ENCODE measurements around the gene TREM1. TPM values are rescaled to one million over a fixed set of nuclear protein-coding genes. Genes with fewer than 3 reads are reported as not detected.

The TREM1 gene
- total RNA-seq, 2 donors from 2014 or later = not detected

DNA sequence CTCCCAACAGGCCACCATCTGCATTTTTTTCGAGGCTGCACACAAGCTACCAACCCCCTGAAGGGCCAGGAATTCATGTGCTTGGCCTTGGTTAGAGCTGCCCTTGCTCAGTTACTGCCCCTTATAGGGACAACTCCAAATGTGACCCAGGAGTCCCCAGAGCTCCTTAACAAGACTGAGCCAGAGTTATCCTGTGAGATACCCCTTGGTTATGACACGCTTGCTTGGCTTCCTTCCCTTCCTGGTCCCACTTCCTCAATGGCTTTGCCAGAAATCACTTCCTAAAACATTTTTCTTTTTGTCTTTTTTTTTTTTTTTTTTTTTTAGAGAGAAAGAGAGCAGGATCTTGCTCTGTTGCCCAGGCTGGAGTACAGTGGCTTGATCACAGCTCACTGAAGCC is 8.9 kb downstream of the TREM1 start:
- DNase-seq = no peak
- H3K36me3 Mint-ChIP-seq (ENCODE audit: low read depth) = no peaks in the 10 kb centered on the region
- Histone ChIP-seq H3K9me3 (ENCODE audit: control insufficient read depth, low read length) (no peaks in the 10 kb centered on the region), H3K4me1 (ENCODE audit: control insufficient read depth, insufficient read depth, low read length) (no peaks in the 10 kb centered on the region), H3K4me3 (ENCODE audit: low read length) (no peak overlapping the region), H3K9ac (ENCODE audit: extremely low read depth, low read length, poor library complexity, severe bottlenecking) (no peak overlapping the region), H3K27ac (ENCODE audit: low read depth, low read length) (no peak overlapping the region), H3K27me3 (ENCODE audit: control insufficient read depth, insufficient read depth, low read length, poor library complexity, severe bottlenecking) (peaks cover 12% of the 10 kb centered on the region), H3K36me3 (ENCODE audit: control insufficient read depth, insufficient read depth, low read length) (no peaks in the 10 kb centered on the region)
- H3K4me1 Mint-ChIP-seq = peaks cover 6% of the 10 kb centered on the region
- H3K27me3 Mint-ChIP-seq (ENCODE audit: insufficient read depth) = peaks cover 26% of the 10 kb centered on the region
- 86 to 89% methylated on average over 2 of the region's 2 CpGs for WGBS, 2 experiments (ENCODE audit: insufficient coverage in 1 of 2, insufficient read length in 1 of 2)
- H3K9me3 Mint-ChIP-seq = no peaks in the 10 kb centered on the region
- no peak overlapping the region for H3K4me3 Mint-ChIP-seq
- no peak overlapping the region for H3K27ac Mint-ChIP-seq
- no peak for TF ChIP-seq CTCF (conservative IDR thresholded peaks at IDR 0.05)

DNA sequence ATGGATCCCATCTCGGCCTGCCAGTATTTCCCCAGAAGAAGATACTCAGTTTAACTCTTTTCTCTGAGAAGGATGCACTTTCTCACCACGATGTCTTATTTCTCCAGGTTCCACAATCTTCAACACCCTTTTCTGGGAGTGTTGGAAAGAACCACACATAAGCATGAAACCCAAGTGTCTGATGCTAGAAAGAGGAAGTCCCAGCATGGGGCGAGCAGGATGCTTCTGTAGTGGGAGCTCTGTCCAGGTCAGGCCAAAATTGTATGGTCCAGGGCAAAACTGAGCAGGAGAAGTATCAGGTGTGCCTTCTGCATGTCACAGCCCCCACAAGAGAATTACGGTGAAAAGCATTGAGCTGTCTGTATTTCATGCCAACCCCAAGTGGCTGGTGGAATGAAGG is 11.0 kb downstream of the TREM1 start:
- no peak overlapping the region for H3K27ac Mint-ChIP-seq
- no peak for DNase-seq
- no peaks in the 10 kb centered on the region for H3K9me3 ChIP-seq (ENCODE audit: control insufficient read depth, low read length)
- no peaks in the 10 kb centered on the region for H3K36me3 Mint-ChIP-seq (ENCODE audit: low read depth)
- H3K4me3 ChIP-seq (ENCODE audit: low read length) = no peak overlapping the region
- no peak overlapping the region for H3K27ac ChIP-seq (ENCODE audit: low read depth, low read length)
- peaks cover 12% of the 10 kb centered on the region for H3K27me3 ChIP-seq (ENCODE audit: control insufficient read depth, insufficient read depth, low read length, poor library complexity, severe bottlenecking)
- H3K4me1 ChIP-seq (ENCODE audit: control insufficient read depth, insufficient read depth, low read length) = no peaks in the 10 kb centered on the region
- peaks cover 17% of the 10 kb centered on the region for H3K27me3 Mint-ChIP-seq (ENCODE audit: insufficient read depth)
- H3K4me1 Mint-ChIP-seq = peaks cover 6% of the 10 kb centered on the region
- H3K9me3 Mint-ChIP-seq = no peaks in the 10 kb centered on the region
- 85 to 94% methylated on average over 3 to 4 of the region's 4 CpGs for WGBS, 2 experiments (ENCODE audit: insufficient coverage in 1 of 2, insufficient read length in 1 of 2)
- H3K4me3 Mint-ChIP-seq = no peak overlapping the region
- H3K36me3 ChIP-seq (ENCODE audit: control insufficient read depth, insufficient read depth, low read length) = no peaks in the 10 kb centered on the region
- H3K9ac ChIP-seq (ENCODE audit: extremely low read depth, low read length, poor library complexity, severe bottlenecking) = no peak overlapping the region
- no peak for TF ChIP-seq CTCF (conservative IDR thresholded peaks at IDR 0.05)

- H3K4me3 ChIP-seq (ENCODE audit: low read length) = no peak overlapping the region
- H3K27ac ChIP-seq (ENCODE audit: low read depth, low read length) = no peak overlapping the region
- Mint-ChIP-seq H3K27ac (no peak overlapping the region), H3K4me3 (no peak overlapping the region), H3K36me3 (ENCODE audit: low read depth) (no peaks in the 10 kb centered on the region), H3K9me3 (no peaks in the 10 kb centered on the region), H3K27me3 (ENCODE audit: insufficient read depth) (peaks cover 17% of the 10 kb centered on the region), H3K4me1 (peaks cover 6% of the 10 kb centered on the region)
- TF ChIP-seq CTCF (conservative IDR thresholded peaks at IDR 0.05) = no peak
- H3K4me1 ChIP-seq (ENCODE audit: control insufficient read depth, insufficient read depth, low read length) = no peaks in the 10 kb centered on the region
- H3K9me3 ChIP-seq (ENCODE audit: control insufficient read depth, low read length) = no peaks in the 10 kb centered on the region
- no peak overlapping the region for H3K9ac ChIP-seq (ENCODE audit: extremely low read depth, low read length, poor library complexity, severe bottlenecking)
- H3K36me3 ChIP-seq (ENCODE audit: control insufficient read depth, insufficient read depth, low read length) = no peaks in the 10 kb centered on the region
- peaks cover 12% of the 10 kb centered on the region for H3K27me3 ChIP-seq (ENCODE audit: control insufficient read depth, insufficient read depth, low read length, poor library complexity, severe bottlenecking)
- WGBS, 2 experiments (ENCODE audit: insufficient coverage in 1 of 2, insufficient read length in 1 of 2) = 89 to 100% methylated on average over 1 to 2 of the region's 2 CpGs
- DNase-seq = no peak
These were observed 12.2 kb downstream of the TREM1 start for GRCh38 chr6:41274256-41274655.

Data from endodermal cell (in vitro differentiated cells).